AG09319 (cell line): ENCODE data around the gene EIF1.

ENCODE experiments used
- DNase-seq: peaks from one replicate; pipeline ENCODE4 v3.0.0-alpha.2; 2010; ENCODE audit warnings: low read depth; ENCODE audit errors: extremely low read depth
- CTCF ChIP-seq: IDR thresholded peaks from 2 replicates; pipeline ENCODE4 v1.5.1; 2011; ENCODE audit warnings: low read depth, mild to moderate bottlenecking, inconsistent platforms, low read length, moderate library complexity

The EIF1 gene

GRCh38 chr17:41653421-41653820 is 35.3 kb upstream of the EIF1 start:
- no peak for DNase-seq
- no peak for TF ChIP-seq CTCF

- no peak for TF ChIP-seq CTCF
- no peak for DNase-seq
These were observed 34.6 kb upstream of the EIF1 start for GRCh38 chr17:41653892-41654677.

- DNase-seq: no peak
- no peak for TF ChIP-seq CTCF
These were observed 33.7 kb upstream of the EIF1 start for GRCh38 chr17:41654678-41655607.

GRCh38 chr17:41655611-41656111 is 33.0 kb upstream of the EIF1 start:
- TF ChIP-seq CTCF: no peak

GRCh38 chr17:41656249-41657023 is 32.2 kb upstream of the EIF1 start:
- no peak for DNase-seq
- no peak for TF ChIP-seq CTCF

More at GRCh38 chr17:41655611-41656111, 33.0 kb upstream of the EIF1 start:
- DNase-seq: no peak

GRCh38 chr17:41657176-41657754 is 31.4 kb upstream of the EIF1 start:
- TF ChIP-seq CTCF: no peak
- DNase-seq: no peak
